Stimulated activated effector memory CD8-positive, alpha-beta T cell treated with anti-CD3 and anti-CD28 coated beads, Interleukin-12 subunit alpha, Interleukin-12 subunit beta, amount 100 ng/mL, for 72 hours (primary cell): ENCODE measurements around the gene DOCK11.

ENCODE experiments used
- ATAC-seq: fragments of 150-1000 bp; cut with Tn5 transposase; 2 replicates; pipeline ENCODE4 v1.10.0; 2021
- DNase-seq, 2 donors: peaks; one replicate each; pipeline ENCODE4 v3.0.0; 2021 to 2022; ENCODE audit warnings: low spot score in 2 of 2
- H3K27ac Mint-ChIP-seq: one replicate; pipeline ENCODE4 v1.8.0; 2022; ENCODE audit warnings: mild to moderate bottlenecking, mixed read lengths
- H3K36me3 Mint-ChIP-seq: one replicate; pipeline ENCODE4 v1.8.0; 2022; ENCODE audit warnings: mild to moderate bottlenecking, mixed read lengths
- H3K4me1 Mint-ChIP-seq: one replicate; pipeline ENCODE4 v1.8.0; 2022; ENCODE audit warnings: mixed read lengths
- H3K4me3 Mint-ChIP-seq: one replicate; pipeline ENCODE4 v1.8.0; 2022; ENCODE audit warnings: mild to moderate bottlenecking, mixed read lengths
- H3K9me3 Mint-ChIP-seq: one replicate; pipeline ENCODE4 v1.8.0; 2022; ENCODE audit warnings: mixed read lengths

DOCK11 gene

GRCh38 chrX:118644378-118644777 is 148.8 kb downstream of the DOCK11 start:
- Mint-ChIP-seq H3K27ac (no peak overlapping the region), H3K36me3 (peaks cover 61% of the 10 kb centered on the region), H3K4me1 (no peaks in the 10 kb centered on the region), H3K4me3 (no peak overlapping the region), H3K9me3 (no peaks in the 10 kb centered on the region)
- DNase-seq (no peak), ATAC-seq (no peak)

- Mint-ChIP-seq H3K27ac (no peak overlapping the region), H3K36me3 (peaks cover 69% of the 10 kb centered on the region), H3K4me1 (no peaks in the 10 kb centered on the region), H3K4me3 (no peak overlapping the region), H3K9me3 (no peaks in the 10 kb centered on the region)
- ATAC-seq (no peak), DNase-seq (no peak)
Observed at GRCh38 chrX:118652717-118653116, 157.1 kb downstream of the DOCK11 start.

- H3K4me1 Mint-ChIP-seq, result no peaks in the 10 kb centered on the region
- H3K9me3 Mint-ChIP-seq, result no peaks in the 10 kb centered on the region
- ATAC-seq, result no peak
- H3K4me3 Mint-ChIP-seq, result no peak overlapping the region
- peaks cover 74% of the 10 kb centered on the region for H3K36me3 Mint-ChIP-seq
- DNase-seq, result no peak
- H3K27ac Mint-ChIP-seq, result no peak overlapping the region
Observed at GRCh38 chrX:118654331-118654730, 158.7 kb downstream of the DOCK11 start.

- no peak for ATAC-seq
- H3K36me3 Mint-ChIP-seq, result peaks cover 71% of the 10 kb centered on the region
- H3K9me3 Mint-ChIP-seq, result no peaks in the 10 kb centered on the region
- no peak overlapping the region for H3K4me3 Mint-ChIP-seq
- no peaks in the 10 kb centered on the region for H3K4me1 Mint-ChIP-seq
- DNase-seq, result no peak
- no peak overlapping the region for H3K27ac Mint-ChIP-seq
Observed at GRCh38 chrX:118655561-118656246, 160.1 kb downstream of the DOCK11 start.

- ATAC-seq (no peak), DNase-seq (no peak)
- H3K36me3 Mint-ChIP-seq, result peaks cover 74% of the 10 kb centered on the region
- peak overlapping the region; percentile 37 for H3K27ac Mint-ChIP-seq
- no peak overlapping the region for H3K4me3 Mint-ChIP-seq
- no peaks in the 10 kb centered on the region for H3K4me1 Mint-ChIP-seq
- H3K9me3 Mint-ChIP-seq, result no peaks in the 10 kb centered on the region
Observed at GRCh38 chrX:118657413-118657812, 161.8 kb downstream of the DOCK11 start.

GRCh38 chrX:118660085-118660484 is 164.5 kb downstream of the DOCK11 start:
- H3K36me3 Mint-ChIP-seq, result peaks cover 78% of the 10 kb centered on the region
- ATAC-seq (no peak), DNase-seq (no peak)
- H3K4me3 Mint-ChIP-seq, result no peak overlapping the region
- peaks cover 5% of the 10 kb centered on the region for H3K4me1 Mint-ChIP-seq
- H3K27ac Mint-ChIP-seq, result no peak overlapping the region
- H3K9me3 Mint-ChIP-seq, result no peaks in the 10 kb centered on the region

- peaks cover 12% of the 10 kb centered on the region for H3K4me1 Mint-ChIP-seq
- no peak overlapping the region for H3K4me3 Mint-ChIP-seq
- H3K36me3 Mint-ChIP-seq, result peaks cover 85% of the 10 kb centered on the region
- no peak for DNase-seq
- no peak for ATAC-seq
- H3K27ac Mint-ChIP-seq, result no peak overlapping the region
- H3K9me3 Mint-ChIP-seq, result no peaks in the 10 kb centered on the region
Observed at GRCh38 chrX:118665204-118665603, 169.6 kb downstream of the DOCK11 start.

GRCh38 chrX:118666521-118666920 is 170.9 kb downstream of the DOCK11 start:
- ATAC-seq, result no peak
- H3K36me3 Mint-ChIP-seq, result peaks cover 87% of the 10 kb centered on the region

GRCh38 chrX:118669435-118669834 is 173.8 kb downstream of the DOCK11 start:
- Mint-ChIP-seq H3K36me3 (peaks cover 89% of the 10 kb centered on the region), H3K9me3 (no peaks in the 10 kb centered on the region), H3K27ac (peak overlapping the region; percentile 78), H3K4me1 (peaks cover 6% of the 10 kb centered on the region), H3K4me3 (no peak overlapping the region)
- ATAC-seq (no peak), DNase-seq (no peak)

More at GRCh38 chrX:118666521-118666920, 170.9 kb downstream of the DOCK11 start:
- DNase-seq, result no peak
- no peak overlapping the region for H3K4me3 Mint-ChIP-seq
- no peaks in the 10 kb centered on the region for H3K9me3 Mint-ChIP-seq
- H3K4me1 Mint-ChIP-seq, result peaks cover 12% of the 10 kb centered on the region
- H3K27ac Mint-ChIP-seq, result no peak overlapping the region

GRCh38 chrX:118675326-118675965 is 179.8 kb downstream of the DOCK11 start:
- DNase-seq (no peak), ATAC-seq (no peak)
- Mint-ChIP-seq H3K4me1 (no peaks in the 10 kb centered on the region), H3K36me3 (peaks cover 86% of the 10 kb centered on the region), H3K4me3 (no peak overlapping the region), H3K27ac (no peak overlapping the region), H3K9me3 (no peaks in the 10 kb centered on the region)

GRCh38 chrX:118675966-118676349 is 180.3 kb downstream of the DOCK11 start:
- no peak for DNase-seq
- H3K4me3 Mint-ChIP-seq, result no peak overlapping the region
- no peaks in the 10 kb centered on the region for H3K4me1 Mint-ChIP-seq
- ATAC-seq, result no peak
- peaks cover 86% of the 10 kb centered on the region for H3K36me3 Mint-ChIP-seq
- H3K9me3 Mint-ChIP-seq, result no peaks in the 10 kb centered on the region
- no peak overlapping the region for H3K27ac Mint-ChIP-seq

- no peaks in the 10 kb centered on the region for H3K9me3 Mint-ChIP-seq
- DNase-seq (no peak), ATAC-seq (no peak)
- no peaks in the 10 kb centered on the region for H3K4me1 Mint-ChIP-seq
- H3K36me3 Mint-ChIP-seq, result peaks cover 82% of the 10 kb centered on the region
- no peak overlapping the region for H3K4me3 Mint-ChIP-seq
- no peak overlapping the region for H3K27ac Mint-ChIP-seq
Observed at GRCh38 chrX:118677318-118677717, 181.7 kb downstream of the DOCK11 start.

GRCh38 chrX:118679290-118679689 is 183.7 kb downstream of the DOCK11 start:
- Mint-ChIP-seq H3K27ac (no peak overlapping the region), H3K4me1 (no peaks in the 10 kb centered on the region)

GRCh38 chrX:118682258-118683014 is 186.8 kb downstream of the DOCK11 start:
- Mint-ChIP-seq H3K4me3 (no peak overlapping the region), H3K4me1 (no peaks in the 10 kb centered on the region), H3K36me3 (peaks cover 77% of the 10 kb centered on the region), H3K27ac (no peak overlapping the region), H3K9me3 (no peaks in the 10 kb centered on the region)
- ATAC-seq, result no peak
- DNase-seq, result no peak

More at GRCh38 chrX:118679290-118679689, 183.7 kb downstream of the DOCK11 start:
- no peak for ATAC-seq
- Mint-ChIP-seq H3K9me3 (no peaks in the 10 kb centered on the region), H3K4me3 (no peak overlapping the region), H3K36me3 (peaks cover 70% of the 10 kb centered on the region)
- DNase-seq, result no peak

GRCh38 chrX:118685393-118685792 is 189.8 kb downstream of the DOCK11 start:
- no peak overlapping the region for H3K4me3 Mint-ChIP-seq
- no peaks in the 10 kb centered on the region for H3K4me1 Mint-ChIP-seq
- no peak for ATAC-seq
- peaks cover 71% of the 10 kb centered on the region for H3K36me3 Mint-ChIP-seq
- H3K27ac Mint-ChIP-seq, result no peak overlapping the region
- no peak for DNase-seq
- no peaks in the 10 kb centered on the region for H3K9me3 Mint-ChIP-seq

GRCh38 chrX:118688935-118689334 is 193.3 kb downstream of the DOCK11 start:
- no peak overlapping the region for H3K4me3 Mint-ChIP-seq
- DNase-seq (no peak), ATAC-seq (no peak)
- peaks cover 52% of the 10 kb centered on the region for H3K36me3 Mint-ChIP-seq
- no peaks in the 10 kb centered on the region for H3K4me1 Mint-ChIP-seq
- no peaks in the 10 kb centered on the region for H3K9me3 Mint-ChIP-seq
- no peak overlapping the region for H3K27ac Mint-ChIP-seq
